22Rv1 (cell line): ENCODE measurements around the gene RSPO1.

Experiments used
- H3K27ac ChIP-seq: fragments of 450-650 bp; 2 replicates; pipeline ENCODE4 v1.5.1; 2017
- ZFX ChIP-seq: fragments of 450-650 bp; IDR thresholded peaks from 2 replicates; pipeline ENCODE4 v1.6.1; 2017; ENCODE audit warnings: antibody characterized with exemption, borderline replicate concordance
- TF ChIP-seq, protein P1 (sequence below): fragments of 450-650 bp; IDR thresholded peaks from 2 replicates; pipeline ENCODE4 v1.5.1; 2017; ENCODE audit warnings: mild to moderate bottlenecking

Gene RSPO1

DNA sequence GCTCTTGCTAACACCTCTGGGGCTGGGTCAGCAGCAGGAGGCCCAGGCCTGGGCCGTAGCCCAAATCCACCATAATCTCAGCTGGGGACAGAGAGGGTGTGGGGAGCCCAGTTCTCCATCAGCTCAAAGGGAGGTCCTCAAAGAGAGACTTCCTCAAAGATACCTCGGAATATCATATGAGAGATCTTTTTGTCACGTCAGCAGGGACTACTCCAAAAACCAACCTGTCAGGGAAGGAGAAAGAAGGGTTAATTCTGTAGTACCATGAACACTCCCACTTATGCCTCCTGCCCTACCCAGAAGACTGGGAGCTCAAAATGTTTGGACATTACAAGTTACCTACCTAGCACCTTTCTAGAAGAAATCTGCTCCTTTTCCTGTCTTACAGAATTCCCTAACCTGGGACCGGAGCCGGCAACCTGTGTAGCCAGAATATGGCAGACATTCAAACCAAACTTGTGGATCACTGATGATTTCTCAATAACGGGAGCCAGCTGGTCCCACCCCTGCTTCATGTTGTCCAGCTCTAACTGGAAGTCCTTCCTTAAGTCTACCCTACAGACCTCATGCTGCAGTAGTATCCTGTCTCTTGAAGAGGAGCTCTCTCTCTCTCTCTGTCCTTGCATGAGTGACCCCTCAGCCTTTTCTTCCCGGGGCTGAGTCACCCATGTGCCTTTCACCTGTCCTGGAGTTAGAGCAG lies 4.8 kb downstream of the RSPO1 start:
- TF ChIP-seq ZFX, result no peak
- TF ChIP-seq, protein P1, sequence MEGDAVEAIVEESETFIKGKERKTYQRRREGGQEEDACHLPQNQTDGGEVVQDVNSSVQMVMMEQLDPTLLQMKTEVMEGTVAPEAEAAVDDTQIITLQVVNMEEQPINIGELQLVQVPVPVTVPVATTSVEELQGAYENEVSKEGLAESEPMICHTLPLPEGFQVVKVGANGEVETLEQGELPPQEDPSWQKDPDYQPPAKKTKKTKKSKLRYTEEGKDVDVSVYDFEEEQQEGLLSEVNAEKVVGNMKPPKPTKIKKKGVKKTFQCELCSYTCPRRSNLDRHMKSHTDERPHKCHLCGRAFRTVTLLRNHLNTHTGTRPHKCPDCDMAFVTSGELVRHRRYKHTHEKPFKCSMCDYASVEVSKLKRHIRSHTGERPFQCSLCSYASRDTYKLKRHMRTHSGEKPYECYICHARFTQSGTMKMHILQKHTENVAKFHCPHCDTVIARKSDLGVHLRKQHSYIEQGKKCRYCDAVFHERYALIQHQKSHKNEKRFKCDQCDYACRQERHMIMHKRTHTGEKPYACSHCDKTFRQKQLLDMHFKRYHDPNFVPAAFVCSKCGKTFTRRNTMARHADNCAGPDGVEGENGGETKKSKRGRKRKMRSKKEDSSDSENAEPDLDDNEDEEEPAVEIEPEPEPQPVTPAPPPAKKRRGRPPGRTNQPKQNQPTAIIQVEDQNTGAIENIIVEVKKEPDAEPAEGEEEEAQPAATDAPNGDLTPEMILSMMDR, result no peak
- no peak overlapping the region for H3K27ac ChIP-seq

DNA sequence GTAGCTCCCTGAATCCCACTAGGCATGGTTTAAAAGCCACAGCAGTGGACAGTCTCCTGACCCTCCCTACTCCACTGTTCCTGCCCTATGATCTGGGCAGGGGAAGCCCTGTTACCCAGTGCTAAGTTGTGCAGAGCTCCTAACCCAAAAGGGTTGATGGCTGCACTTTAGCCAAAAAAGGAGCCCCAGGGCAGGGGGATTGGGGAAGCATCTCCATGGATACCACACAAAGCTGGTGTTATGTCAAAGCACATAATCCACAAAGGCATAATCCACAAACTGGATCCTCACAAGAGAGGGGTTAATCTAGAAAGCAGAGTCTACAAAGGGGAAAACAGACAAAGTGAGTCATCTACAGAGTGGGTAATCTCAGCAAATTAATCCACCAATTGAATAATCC lies 5.7 kb downstream of the RSPO1 start:
- TF ChIP-seq, protein P1, result no peak
- TF ChIP-seq ZFX, result no peak
- H3K27ac ChIP-seq, result no peak overlapping the region

DNA sequence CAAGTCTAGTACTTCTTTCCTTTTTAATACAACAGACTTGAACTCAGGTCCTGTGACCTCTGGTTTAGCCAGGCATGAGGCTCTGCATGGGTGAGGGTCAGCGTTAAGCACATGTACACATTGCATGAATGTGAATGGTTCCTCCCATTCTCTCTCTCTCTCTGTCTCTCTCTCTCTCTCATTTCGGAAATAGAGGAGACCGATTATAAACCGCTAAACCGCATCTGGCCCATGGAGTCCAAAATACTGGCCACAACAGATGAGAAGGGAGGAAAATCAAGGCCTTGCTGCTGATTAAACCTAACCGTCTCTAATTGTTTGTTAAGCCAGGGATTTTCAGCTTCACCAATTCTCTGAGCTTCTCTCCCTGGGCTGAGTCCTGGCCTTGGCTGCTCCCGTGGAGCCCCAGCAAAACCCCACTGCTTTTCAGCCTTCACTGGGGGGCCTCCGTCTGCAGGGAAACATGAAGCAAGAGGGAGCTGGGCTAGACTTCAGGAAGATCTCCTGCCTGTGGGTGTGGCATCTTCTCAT lies 6.6 kb downstream of the RSPO1 start:
- H3K27ac ChIP-seq, result no peak overlapping the region
- TF ChIP-seq ZFX, result no peak
- TF ChIP-seq, protein P1, result no peak

DNA sequence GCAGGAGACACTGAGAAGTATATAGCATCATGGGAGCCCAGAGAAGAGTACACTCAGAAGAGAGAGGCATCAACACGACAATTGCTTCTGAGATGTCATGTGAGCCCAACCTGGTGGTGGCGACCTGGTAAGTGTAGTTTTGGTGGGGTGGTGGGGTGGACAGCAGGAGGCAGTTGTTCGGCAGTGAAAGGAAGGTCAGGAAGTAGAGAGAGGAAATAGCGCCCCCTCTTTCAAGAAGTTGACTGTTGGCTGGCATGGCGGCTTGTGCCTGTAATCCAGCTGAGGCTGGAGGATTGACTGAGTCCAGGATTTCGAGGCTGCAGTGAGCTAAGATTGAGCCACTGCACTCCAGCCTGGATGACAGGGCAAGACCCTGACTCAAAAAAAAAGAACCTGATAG lies 12.6 kb downstream of the RSPO1 start:
- no peak for TF ChIP-seq ZFX
- TF ChIP-seq, protein P1, result 0 out of 2 replicates have a peak, but pooled peaks have one; percentile 16
- H3K27ac ChIP-seq, result no peak overlapping the region

DNA sequence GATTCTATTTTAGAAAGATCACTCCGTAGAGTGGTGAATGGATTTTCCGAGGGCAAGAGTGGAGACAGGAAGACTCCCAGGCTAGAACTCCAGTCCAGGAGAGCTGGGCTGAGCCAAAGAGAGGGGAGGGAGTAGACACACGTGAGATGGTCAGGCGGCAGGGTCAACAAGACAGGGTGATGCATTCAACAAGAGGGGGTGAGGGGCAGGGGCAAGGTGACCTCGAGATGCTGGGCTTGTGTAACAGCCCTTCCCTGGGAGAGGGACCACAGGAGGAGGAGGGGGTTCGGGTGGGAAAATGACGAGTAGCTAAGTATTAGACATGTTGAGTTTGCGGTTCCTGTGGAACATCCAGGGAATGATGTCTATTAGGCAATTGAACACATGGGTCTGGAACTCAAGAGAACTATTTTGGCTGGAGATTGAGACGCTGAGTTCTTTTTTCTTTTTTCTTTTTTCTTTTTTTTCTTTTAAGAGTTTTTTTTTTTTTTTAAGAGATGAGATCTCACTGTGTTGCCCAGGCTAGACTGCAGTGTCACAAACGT lies 13.3 kb downstream of the RSPO1 start:
- no peak for TF ChIP-seq ZFX
- TF ChIP-seq, protein P1, result no peak
- no peak overlapping the region for H3K27ac ChIP-seq

DNA sequence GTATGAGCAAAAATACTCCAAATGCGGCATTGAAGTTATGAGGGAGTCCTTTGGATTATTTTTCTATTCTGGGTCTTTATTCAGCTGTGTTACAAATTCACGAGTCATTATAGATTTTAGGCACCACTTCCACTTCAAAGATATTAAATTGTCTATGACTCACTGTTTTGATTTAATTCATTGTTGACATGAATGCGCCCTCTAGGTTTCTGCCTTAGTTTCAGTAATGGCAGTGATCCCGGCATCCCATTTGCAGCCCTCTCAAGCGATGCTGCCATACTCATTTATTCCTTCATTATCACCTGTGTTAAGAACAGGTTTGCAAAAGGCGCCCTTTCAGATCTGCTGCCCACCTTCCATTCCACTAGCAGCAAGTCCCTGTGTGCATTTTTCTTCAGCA lies 14.0 kb downstream of the RSPO1 start:
- no peak for TF ChIP-seq ZFX
- TF ChIP-seq, protein P1, result peak; percentile 6; the same call in 1 of the 2 replicates

DNA sequence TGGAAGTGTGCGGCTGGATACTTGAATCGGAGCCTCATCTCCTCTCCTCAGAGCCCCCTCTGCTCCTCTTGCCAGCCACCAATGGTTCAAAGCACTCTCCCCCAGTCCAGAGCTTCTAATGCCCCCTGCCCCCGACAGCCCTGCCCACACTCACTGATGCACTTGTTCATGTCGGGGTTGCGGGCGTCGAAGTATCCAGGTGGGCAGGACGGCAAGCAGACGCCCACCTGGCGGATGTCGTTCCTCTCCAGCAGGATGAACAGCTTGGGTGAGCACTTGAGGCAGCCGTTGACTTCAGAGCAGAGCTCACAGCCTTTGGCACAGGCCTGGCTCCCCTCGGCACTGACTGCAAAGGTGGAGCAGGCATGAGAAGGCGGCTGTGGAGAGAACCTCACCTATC lies 18.4 kb downstream of the RSPO1 start:
- H3K27ac ChIP-seq, result no peak overlapping the region
- TF ChIP-seq ZFX, result no peak
- TF ChIP-seq, protein P1, result no peak

More for the DNA sequence above, 14.0 kb downstream of the RSPO1 start:
- no peak overlapping the region for H3K27ac ChIP-seq
